ENCODE results near the gene PELI3. TPM values are rescaled to one million over a fixed set of nuclear protein-coding genes. Genes with fewer than 3 reads are reported as not detected.
"Not testable (repeated sequence)": the region's sequence is repeated elsewhere in the genome, so short reads cannot be mapped to it uniquely, and the experiment has no call there.

The PELI3 gene
- polyA plus RNA-seq, 3 donors: 3.9 to 10.0 (median 5.8) TPM

DNA sequence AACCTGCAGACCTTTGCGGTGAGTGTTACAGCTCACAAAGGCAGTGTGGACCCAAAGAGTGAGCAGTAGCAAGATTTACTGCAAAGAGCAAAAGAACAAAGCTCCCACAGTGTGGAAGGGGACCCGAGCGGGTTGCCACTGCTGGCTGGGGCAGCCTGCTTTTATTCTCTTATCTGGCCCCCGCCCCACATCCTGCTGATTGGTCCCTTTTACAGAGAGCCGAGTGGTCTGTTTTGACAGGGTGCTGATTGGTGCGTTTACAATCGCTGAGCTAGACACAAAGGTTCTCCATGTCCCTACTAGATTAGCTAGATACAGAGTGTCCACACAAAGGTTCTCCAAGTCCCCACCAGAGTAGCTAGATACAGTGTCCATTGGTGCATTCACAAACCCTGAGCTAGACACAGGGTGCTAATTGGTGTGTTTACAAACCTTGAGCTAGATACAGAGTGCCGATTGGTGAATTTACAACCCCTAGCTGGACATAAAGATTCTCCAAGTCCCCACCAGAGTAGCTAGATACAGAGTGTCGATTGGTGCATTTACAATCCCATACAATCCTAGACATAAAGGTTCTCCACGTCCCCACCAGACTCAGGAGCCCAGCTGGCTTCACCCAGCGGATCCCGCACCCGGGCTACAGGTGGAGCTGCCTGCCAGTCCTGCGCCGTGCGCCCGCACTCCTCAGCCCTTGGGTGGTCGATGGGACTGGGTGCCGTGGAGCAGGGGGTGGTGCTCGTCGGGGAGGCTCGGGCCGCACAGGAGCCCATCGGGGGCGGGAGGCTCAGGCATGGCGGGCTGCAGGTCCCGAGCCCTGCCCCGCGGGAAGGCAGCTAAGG lies 26.4 kb upstream of the PELI3 start:
- WGBS, 3 donors: 84 to 89% (median 85%) methylated on average over 23 to 29 of the region's 29 CpGs
- H3K27ac ChIP-seq (ENCODE audit: low read depth, low read length): not testable (repeated sequence)

DNA sequence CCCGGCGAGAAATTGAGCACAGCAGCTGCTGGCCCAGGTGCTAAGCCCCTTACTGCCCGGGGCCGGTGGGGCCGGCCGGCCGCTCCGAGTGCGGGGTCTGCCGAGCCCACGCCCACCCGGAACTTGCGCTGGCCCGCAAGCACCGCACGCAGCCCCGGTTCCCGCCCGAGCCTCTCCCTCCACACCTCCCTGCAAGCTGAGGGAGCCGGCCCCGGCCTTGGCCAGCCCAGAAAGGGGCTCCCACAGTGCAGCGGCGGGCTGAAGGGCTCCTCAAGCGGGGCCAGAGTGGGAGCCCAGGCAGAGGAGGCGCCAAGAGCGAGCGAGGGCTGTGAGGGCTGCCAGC lies 25.8 kb upstream of the PELI3 start:
- WGBS, 3 donors: 82 to 90% (median 88%) methylated on average over 15 to 27 of the region's 27 CpGs
- H3K27ac ChIP-seq (ENCODE audit: low read depth, low read length): not testable (repeated sequence)

DNA sequence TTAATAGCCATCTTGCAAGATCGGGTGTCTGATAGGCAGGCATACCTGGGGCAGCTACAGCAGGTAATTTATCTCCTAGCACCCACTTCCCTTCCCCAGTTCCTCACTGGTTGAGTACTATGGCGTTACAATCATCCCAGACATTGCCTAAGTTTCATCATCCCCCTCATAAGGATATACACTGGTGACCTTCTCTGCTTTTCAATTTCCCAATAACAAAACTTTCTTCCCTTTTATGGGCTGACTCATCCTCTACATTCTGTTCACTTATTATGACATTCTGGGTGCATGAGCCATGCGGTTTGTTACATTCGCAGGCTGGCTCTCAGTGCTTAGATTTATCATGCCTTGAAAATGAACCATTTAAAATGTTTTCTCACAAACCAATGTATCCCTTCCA lies 23.1 kb upstream of the PELI3 start:
- WGBS, 3 donors: 60 to 82% (median 62%) methylated on average over 4 of the region's 4 CpGs
- H3K27ac ChIP-seq (ENCODE audit: low read depth, low read length): no peak overlapping the region

DNA sequence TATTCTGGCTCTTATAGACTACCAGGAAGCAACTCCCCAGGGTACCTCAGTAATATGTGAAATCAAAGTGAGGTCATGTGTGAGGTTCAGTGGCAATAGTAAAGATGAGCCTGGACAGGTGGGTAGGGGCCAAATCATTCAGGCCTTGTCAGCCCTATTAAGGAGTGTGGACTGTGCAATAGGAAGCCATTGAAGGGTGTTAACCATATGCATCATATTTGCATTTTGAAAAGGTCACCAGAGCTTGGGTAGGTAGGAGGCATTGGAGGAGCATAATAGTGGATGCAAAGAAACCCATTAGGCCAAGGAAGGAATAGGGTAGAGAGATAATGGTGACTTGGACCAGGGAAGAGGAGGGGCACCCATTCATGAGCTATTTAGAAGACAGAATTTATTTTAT lies 19.7 kb upstream of the PELI3 start:
- no peak overlapping the region for H3K27ac ChIP-seq (ENCODE audit: low read depth, low read length)

DNA sequence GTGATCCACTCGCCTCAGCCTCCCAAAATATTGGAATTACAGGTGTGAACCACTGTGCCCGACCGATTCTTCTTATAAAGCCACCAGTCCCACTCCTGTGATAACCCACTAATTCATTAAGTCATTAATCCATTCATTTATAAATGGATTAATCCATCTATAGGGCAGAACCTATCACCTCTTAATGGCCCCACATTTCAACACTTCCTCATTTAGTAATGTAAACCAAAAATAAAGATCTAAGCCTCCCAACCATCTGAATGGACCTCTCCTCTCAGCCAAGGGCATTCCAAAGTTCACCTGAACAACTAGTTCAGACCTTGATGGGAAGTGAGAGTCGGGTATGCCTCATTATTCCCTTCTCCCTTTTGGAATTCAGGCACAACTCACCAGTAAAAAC lies 18.2 kb upstream of the PELI3 start:
- no peak overlapping the region for H3K27ac ChIP-seq (ENCODE audit: low read depth, low read length)
- WGBS, 3 donors: 62 to 82% (median 80%) methylated on average over 4 of the region's 4 CpGs

DNA sequence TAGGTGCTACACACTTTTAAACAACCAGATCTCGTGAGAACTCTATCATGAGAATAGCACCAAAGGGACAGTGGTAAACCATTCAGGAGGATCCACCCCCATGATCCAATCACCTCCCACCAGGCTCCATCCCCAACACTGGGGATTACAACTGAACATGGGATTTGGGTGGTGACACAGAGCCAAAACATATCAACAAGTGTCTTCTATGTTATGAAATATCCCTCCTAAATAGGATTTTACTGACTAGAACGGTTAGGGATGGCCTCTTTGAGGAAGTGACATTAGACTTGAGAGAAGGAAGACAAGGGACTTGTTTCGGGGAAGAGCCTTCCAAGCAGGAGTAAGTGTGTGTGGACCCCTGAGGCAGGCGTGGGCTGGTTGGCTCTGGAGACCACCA lies 16.1 kb upstream of the PELI3 start:
- WGBS, 3 donors: 52 to 67% (median 60%) methylated on average over 4 of the region's 4 CpGs

DNA sequence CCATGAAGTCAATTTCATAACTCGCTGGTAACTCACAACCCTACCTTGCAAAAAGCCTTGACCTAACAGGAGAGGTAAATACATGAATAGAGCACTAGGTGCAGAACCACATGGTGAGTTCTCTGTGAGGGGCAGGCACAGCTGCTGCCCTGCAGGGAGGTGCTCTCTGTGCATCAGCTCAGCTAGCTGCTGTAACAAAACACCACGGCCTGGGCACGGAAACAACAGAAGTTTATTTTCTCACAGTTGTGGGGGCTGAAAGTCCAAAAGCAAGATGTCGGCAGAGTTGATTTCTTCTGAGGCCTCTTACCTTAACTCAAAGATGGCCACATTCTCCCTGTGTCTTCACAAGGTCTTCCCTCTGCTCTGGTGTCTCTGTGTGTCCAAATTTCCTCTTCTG lies 15.0 kb upstream of the PELI3 start:
- 77 to 92% (median 86%) methylated on average over 4 of the region's 4 CpGs for WGBS, 3 donors
- H3K27ac ChIP-seq (ENCODE audit: low read depth, low read length): no peak overlapping the region

More for the DNA sequence above, 16.1 kb upstream of the PELI3 start:
- H3K27ac ChIP-seq (ENCODE audit: low read depth, low read length): no peak overlapping the region

GRCh38 chr11:66454247-66454646 lies 12.5 kb upstream of the PELI3 start:
- WGBS, 3 donors: 22 to 36% (median 30%) methylated on average over 6 of the region's 6 CpGs
- no peak overlapping the region for H3K27ac ChIP-seq (ENCODE audit: low read depth, low read length)

DNA sequence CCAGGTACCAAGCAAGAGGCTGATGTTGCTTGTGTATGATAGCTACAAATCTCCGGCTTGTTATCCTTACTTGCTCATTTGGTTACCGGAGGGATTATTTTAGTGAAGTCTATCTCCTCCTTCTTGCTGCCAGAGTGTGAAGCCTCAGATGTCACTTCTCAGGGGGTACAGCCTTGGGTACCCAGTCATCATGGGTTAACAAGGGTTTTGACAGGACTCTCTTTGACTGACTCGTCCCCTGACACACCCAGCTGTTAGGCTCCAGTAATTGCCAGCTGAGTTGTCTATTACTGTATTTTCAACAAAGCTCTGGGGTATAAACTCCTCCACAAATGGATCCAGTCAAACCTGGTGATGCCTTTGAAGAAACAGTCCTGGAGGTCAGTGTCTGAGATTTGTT lies 11.9 kb upstream of the PELI3 start:
- H3K27ac ChIP-seq (ENCODE audit: low read depth, low read length): no peak overlapping the region
- 27 to 64% (median 41%) methylated on average over 3 of the region's 3 CpGs for WGBS, 3 donors

DNA sequence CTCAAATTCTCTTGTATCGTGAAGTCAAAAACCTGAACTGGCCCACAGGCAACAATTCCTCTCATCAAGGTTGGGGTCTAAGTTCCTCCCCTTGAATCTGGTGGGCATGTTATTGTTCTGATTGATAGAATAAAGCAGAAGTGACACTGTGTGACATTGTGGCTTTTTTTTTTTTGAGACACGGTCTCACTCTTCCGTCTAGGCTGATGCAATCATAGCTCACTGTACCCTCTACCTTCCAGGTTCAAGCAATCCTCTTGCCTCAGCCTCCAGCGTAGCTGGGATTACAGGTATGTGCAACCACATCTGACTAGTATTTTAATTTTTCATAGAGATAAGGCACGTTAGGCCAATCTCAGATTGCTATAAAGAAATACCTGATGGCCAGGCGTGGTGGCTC lies 8.9 kb upstream of the PELI3 start:
- 69 to 78% (median 70%) methylated on average over 6 of the region's 6 CpGs for WGBS, 3 donors
- H3K27ac ChIP-seq (ENCODE audit: low read depth, low read length): no peak overlapping the region

GRCh38 chr11:66459138-66459778 lies 7.4 kb upstream of the PELI3 start:
- WGBS, 3 donors: 47 to 73% (median 57%) methylated on average over 5 of the region's 5 CpGs
- H3K27ac ChIP-seq (ENCODE audit: low read depth, low read length): no peak overlapping the region

DNA sequence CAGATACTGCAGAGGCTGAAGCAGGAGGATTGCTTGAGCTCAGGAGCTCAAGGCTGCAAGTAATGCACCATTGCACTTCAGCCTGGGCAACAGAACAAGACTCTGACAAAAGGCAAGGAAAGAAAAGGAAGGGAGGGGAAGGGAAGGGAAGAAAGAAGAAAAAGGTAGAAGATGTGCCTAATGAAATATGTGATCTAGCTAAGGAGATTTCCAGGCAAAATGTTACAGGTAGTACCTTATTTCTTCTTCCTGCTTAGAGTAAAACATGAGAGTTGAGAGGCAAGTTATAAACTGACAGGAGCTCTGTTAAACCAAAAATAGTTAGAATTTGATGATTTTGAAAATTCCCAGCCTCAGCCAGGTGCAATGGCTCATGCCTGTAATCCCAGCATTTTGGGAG lies 4.7 kb upstream of the PELI3 start:
- H3K27ac ChIP-seq (ENCODE audit: low read depth, low read length): no peak overlapping the region

DNA sequence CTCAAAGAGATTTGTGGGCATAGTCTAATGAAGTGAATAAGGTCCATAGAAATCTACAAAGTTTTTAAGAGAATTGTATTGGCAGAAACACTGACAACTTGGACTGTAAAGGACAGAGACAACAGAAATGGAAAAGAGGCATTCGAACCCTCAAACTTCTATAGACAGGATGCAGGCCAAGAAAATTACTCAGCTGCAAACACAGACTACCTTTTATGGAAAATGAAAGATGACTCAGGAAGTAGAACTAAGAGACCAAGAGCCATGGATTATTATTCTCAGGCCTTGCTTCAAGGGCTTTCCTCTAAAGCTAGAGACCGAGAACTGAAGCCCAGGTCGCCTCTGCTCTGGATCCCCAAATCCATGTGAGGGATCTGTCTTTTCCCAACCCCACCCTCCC lies 3.8 kb upstream of the PELI3 start:
- no peak overlapping the region for H3K27ac ChIP-seq (ENCODE audit: low read depth, low read length)
- 90 to 94% (median 91%) methylated on average over 3 of the region's 3 CpGs for WGBS, 3 donors

DNA sequence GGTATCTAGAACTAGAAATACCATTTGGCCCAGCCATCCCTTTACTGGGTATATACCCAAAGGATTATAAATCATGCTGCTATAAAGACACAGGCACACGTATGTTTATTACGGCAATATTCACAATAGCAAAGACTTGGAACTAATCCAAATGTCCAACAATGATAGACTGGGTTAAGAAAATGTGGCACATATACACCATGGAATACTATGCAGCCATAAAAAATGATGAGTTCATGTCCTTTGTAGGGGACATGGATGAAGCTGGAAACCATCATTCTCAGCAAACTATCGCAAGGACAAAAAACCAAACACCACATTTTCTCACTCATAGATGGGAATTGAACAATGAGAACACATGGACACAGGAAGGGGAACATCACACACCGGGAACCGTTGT lies 2.6 kb upstream of the PELI3 start:
- 85 to 88% (median 86%) methylated on average over 5 of the region's 5 CpGs for WGBS, 3 donors
- not testable (repeated sequence) for H3K27ac ChIP-seq (ENCODE audit: low read depth, low read length)

GRCh38 chr11:66464916-66465315 lies 1.8 kb upstream of the PELI3 start:
- 60 to 93% (median 80%) methylated on average over 1 of the region's 1 CpG for WGBS, 3 donors

GRCh38 chr11:66465373-66466224 lies 1.1 kb upstream of the PELI3 start:
- WGBS, 3 donors: 39 to 57% (median 40%) methylated on average over 19 of the region's 19 CpGs
- H3K27ac ChIP-seq (ENCODE audit: low read depth, low read length): no peak overlapping the region

More at GRCh38 chr11:66464916-66465315, 1.8 kb upstream of the PELI3 start:
- no peak overlapping the region for H3K27ac ChIP-seq (ENCODE audit: low read depth, low read length)

DNA sequence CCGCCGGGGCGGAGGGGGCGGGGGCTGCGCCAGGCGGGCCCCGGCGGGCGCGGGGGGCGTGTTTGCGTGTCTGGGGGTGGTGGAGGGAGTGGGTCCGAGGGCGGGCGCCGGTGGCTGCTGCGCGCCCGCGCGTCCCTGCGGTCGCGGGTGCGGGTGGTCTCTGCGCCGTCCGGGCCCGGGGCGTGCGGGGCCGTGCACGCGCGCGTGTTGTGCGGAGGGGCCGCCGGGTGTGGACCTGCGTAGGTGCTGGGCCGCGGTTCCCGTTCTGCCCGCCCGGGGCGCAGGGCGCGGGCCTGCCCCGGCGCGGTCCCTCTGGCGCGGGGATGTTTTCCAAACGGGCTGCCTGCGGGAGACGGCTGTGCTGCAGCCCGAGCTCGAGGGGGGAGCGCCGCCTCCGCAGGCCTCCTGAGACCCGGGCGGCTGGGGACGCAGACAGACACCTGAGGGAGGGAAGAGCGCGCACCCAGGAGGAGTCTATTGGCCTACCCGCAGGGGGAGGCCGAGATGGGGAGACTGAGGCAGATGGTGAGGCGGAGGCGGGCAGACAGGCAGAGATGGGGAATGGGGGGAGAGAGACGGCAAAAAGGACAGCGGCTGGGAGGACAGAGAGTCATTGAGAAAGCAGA lies 442 bp downstream of the PELI3 start:
- 2 to 4% (median 2%) methylated on average over 43 to 69 of the region's 72 CpGs for WGBS, 3 donors
- no peak overlapping the region for H3K27ac ChIP-seq (ENCODE audit: low read depth, low read length)

- 18 to 39% (median 39%) methylated on average over 6 of the region's 6 CpGs for WGBS, 3 donors
- no peak overlapping the region for H3K27ac ChIP-seq (ENCODE audit: low read depth, low read length)
These were observed 1.1 kb downstream of the PELI3 start for GRCh38 chr11:66467756-66468155.

DNA sequence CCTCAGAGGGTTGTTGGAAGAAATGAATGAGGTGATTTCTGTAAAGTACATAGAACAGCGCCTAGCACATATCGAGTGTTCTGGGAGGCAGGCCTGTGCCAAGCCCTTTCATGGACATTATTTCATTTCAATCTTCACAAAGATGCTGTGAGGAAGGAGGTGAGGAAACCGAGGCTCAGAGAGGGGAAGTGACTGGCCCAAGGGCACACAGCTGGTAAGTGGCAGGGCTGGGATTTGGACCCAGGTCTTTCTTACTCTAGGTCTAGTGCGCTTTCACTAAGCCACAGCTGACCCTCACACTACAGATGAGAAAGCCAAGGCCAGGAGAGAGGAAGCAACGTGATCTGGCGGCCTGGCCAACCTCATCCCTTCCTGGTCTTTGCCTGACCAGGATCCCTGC lies 2.0 kb downstream of the PELI3 start:
- H3K27ac ChIP-seq (ENCODE audit: low read depth, low read length): no peak overlapping the region
- 76 to 90% (median 77%) methylated on average over 6 of the region's 6 CpGs for WGBS, 3 donors

All from adipose tissue (tissue), 3 donors.